HT1080 (cell line): ENCODE data around the gene BRD9. TPM values are rescaled to one million over a fixed set of nuclear protein-coding genes. Genes with fewer than 3 reads are reported as not detected.
"Not testable (repeated sequence)": the region's sequence is repeated elsewhere in the genome, so short reads cannot be mapped to it uniquely, and the experiment has no call there.

Experiments used
- DNase-seq: peaks from one replicate; pipeline ENCODE4 v3.0.0-alpha.2; 2015; ENCODE audit warnings: low read depth
- total RNA-seq: library from RNA; depleted of rRNA; stranded (reverse); fragments of >200 nt; shearing (Covaris generic); gene quantifications from 2 replicates; pipeline ENCODE4 v1.2.3, GENCODE V29; 2014

Gene BRD9
- total RNA-seq, 1 experiment from 2014 or later, result 52.7 TPM

DNA sequence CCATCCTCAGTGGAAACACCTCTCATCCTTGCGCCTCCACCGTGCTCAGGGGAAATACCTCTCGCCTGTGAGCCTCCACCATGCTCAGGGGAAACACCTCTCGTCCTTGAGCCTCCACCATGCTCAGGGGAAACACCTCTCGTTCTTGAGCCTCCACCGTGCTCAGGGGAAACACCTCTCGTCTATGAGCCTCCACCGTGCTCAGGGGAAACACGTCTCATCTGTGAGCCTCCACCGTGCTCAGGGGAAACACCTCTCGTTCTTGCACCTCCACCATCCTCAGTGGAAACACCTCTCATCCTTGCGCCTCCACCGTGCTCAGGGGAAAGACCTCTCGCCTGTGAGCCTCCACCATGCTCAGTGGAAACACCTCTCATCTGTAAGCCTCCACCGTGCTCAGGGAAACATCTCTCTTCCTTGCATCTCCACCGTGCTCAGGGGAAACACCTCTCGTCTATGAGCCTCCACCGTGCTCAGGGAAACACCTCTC lies 46.0 kb downstream of the BRD9 start:
- DNase-seq, result not testable (repeated sequence)

DNA sequence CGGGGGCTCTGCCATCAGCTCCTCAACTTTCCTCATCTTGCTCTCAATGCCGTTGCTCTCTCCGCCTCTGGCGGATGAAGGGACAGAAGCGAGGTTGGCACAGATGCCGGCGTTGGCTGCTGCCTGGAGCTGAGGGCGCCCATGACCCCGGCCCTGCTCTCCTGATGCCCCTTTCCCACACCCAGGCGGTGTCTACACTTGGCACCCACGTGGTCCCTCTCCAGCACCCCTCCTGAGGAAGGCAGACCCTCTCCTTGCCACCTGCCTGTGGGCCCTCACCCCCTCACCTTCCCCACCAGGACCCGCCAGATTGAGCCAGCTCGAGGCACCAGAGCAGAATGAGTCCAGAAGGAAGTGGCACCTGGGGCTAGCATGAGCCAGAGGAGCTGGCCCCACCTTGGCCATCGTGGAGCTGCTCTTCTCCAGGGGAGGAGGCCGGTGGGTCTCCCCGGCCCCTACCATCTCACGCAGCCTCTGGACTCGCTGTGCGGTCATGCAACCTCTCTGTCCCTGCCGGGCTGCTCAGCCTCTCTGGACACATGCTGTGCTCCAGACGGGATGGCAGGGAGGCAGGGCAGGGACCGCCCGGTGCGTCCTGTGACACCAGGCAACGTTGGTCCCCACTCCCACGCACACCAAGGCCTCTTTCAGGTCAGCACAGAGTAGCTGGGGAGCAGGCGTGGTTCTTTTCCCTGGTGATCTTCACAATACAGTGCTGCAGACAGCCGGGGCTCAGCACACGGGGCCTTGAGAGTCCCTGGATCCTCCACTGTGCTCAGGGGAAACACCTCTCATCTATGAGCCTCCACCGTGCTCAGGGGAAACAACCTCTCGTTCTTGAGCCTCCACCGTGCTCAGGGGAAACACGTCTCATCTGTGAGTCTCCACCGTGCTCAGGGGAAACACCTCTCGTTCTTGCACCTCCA lies 46.7 kb downstream of the BRD9 start:
- DNase-seq, result not testable (repeated sequence)

DNA sequence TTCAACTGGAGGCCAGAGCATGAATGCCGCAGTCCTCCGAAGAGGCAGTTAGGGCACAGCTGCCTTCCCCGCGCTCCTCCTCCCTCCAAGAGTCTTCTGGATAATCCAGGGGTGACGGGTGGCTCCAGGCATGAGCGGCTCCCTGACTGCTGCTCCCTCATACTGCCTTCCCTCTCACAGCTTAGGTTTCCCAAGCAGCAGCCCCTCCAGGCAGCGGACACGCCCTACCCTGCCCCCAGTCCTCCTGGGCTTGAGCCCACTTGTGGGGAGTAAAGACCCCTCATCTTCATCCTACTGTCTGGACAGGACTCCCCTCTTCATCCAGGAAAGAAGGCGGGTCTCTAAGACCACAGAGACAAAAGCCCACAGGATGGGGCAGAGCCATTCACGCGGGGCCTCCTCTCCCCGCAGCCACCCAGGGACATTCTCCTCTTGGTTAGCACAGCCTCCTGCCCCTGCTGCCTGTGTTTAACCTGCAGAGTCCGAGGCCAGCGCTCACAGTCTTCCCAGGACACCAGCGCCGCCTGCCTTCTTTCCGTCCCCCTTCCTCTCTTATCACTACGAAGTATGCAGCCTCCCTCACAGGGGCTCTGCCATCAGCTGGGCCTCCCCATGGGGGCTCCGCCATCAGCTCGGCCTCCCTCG lies 47.4 kb downstream of the BRD9 start:
- not testable (repeated sequence) for DNase-seq

DNA sequence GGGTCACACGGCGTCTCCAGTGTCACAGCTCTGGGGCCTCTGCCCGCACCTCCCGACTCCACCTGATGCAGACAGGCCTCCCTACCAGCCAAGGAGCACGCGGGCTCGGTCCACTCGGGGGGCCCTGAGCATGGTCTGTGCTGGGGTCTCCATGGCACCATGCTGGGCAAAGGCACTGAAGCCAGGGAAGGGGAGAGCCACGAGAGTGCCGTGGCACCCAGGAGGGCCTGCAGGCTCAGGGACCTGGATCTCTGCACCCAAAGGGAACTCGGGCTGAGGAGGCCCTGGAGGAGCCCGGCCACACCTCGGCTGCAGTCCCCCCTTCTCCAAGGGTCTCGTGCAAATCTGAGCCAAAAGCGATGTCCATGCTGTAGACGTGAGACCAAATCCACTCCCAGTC lies 48.2 kb downstream of the BRD9 start:
- DNase-seq, result not testable (repeated sequence)

DNA sequence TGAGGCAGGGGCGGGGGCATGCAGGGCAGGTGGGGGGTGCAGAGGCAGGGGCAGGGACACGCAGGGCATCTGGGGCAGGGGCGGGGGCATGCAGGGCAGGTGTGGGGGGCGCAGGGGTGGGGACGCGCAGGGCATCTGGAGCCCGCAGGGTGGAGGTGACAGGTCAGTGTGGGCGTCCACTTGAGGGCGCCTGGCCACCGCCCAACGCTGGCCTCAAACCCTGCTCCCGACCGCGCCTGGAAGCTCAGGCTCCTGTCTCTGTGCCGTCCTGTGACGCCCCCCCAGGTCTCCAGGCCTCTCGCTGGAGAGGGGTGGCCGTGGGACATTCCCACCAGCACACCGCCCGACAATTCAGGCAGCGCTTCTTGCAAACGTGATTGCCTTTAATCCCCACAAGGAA lies 48.7 kb downstream of the BRD9 start:
- not testable (repeated sequence) for DNase-seq

DNA sequence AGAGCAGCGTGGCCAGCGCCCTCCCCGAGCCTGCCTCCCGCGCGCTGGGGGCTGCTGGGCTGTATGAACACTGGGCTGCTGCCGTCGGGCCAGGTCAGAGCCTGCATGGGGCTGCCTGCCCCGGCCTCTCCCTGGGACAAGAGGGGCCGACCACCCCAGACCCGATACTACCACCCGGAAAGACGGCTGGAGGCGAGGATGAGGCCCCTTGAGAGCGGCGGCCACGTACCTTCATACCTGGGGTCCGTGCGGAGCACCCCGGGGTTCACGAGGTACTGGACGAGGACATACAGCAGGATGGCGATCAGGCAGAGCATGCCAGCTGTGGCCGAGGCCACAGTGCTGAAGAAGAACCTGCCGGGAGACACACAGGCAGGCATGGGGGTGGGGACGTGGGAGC lies 49.2 kb downstream of the BRD9 start:
- not testable (repeated sequence) for DNase-seq

DNA sequence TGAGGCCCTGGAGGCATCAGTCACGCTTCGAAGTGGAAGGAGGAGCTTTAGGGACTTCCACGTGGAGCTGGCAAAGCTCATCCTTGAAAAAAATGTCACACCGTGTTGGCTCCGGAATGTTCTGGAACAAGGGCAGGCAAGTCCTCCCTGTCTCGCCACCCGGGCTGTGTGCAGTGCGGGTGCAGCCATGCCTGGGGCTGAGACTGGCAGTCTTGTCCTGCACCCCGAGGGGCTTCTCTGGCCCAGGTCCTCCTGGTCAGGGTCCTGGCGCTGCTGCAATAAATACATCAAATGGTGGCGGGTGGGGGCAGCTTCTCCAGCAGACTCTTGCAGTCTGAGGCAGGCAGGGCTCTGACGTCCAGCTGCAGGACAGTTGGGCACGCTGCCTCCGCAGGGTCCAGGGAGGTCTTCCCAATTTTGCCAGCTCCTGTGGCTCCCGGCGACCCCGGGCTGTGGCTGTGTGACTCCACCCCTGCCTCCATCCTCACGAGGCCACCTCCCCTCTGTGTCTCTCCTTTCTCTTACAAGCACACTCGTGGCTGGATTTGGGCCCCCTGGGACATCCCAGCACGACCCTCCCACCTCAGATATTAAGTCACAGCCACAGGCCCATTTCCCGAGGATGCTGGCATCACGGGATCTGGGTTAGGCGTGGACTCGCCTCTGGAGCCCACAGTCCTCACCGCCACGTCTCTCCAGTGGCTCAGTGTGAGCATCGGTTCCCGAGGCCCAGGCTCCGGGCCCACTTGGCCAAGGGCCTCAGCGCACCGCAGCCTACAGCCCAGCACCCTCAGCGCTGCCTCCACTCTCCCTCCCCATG lies 50.0 kb downstream of the BRD9 start:
- not testable (repeated sequence) for DNase-seq

DNA sequence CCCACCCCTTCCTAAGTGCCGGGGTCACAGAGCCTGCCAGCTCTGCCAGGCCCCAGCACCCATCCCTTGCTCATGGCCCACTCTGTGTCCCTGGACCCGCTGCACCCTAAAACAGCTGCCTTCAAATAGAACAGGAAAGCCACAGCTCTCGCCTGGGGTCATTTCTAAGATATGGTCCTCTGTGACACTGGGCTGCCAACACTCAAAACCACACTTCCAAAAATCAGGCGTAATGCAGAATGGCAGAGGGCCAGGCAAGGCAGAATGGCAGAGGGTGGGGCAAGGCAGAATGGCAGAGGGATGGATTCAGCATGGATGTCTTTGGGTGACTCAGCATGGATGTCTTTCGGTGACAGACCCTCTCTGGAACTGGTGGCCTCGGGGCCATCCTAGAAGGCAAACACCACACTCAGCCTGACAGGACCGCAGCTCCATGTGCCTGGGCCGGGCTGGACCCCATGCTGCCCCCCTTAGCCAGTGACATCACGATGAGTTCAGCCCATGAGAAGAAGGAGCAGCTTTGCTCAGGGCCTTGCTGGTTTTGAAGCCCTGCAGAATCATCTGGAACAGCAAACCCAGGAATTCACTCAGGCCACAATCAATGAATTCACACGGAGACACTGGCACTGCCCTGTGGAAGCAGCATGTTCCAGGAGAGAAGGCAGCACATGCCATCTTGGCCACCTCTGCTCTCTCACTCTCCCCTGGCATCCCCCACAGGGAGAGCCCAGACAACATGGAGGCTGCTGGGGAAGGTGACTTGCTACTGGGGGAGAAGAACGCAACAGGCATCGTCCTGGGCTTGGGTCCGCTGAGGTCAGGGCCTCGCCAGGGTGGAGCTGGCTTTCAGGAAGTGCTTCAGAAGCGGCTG lies 50.8 kb downstream of the BRD9 start:
- DNase-seq, result not testable (repeated sequence)

DNA sequence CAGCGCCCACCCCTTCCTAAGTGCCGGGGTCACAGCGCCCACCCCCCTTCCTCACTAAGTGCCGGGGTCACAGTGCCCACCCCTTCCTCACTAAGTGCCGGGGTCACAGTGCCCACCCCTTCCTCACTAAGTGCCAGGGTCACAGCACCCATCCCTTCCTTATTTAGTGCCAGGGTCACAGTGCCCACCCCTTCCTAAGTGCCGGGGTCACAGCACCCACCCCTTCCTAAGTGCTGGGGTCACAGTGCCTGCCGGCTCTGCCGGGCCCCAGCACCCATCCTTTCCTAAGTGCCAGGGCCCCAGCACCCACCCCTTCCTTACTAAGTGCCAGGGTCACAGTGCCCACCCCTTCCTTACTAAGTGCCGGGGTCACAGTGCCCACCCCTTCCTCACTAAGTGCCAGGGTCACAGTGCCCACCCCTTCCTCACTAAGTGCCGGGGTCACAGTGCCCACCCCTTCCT lies 51.6 kb downstream of the BRD9 start:
- DNase-seq, result not testable (repeated sequence)

DNA sequence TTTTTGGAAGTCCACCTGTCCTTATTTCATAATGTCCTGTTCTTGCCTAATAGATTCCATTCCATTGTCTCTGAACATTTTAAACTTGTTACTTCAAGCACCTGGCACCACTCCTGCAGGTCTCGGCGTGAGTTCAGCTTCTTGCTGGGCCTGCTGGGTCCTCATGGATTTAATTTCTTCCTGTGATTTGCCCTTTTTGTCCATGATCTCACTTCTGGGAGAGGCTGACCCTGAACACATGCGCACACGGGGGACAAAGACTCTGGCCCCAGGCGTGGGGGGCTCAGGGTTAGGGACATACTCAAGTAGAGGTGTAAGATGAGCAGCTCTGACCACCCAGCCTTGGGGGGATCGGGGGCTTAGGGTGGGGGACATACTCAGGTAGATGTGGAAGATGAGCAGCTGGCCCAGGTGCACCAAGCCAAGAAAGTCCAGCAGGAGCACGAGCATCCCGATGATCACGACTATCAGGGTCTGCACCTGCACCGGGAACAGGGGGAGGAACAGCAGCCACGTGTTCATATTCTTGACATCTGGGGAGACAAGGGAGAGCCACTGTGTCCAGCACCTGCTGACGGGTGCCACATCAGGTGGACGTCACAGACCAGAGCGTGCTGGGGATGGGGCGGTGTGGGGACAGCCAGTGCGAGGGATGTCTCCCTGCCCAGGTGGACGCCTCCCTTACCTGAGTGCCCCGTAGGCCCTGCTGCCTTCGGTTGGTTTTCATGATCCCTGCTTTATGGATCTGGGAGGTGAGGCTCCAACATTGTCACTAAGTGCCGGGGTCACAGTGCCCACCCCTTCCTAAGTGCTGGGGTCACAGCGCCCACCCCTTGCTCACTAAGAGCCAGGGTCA lies 52.3 kb downstream of the BRD9 start:
- DNase-seq, result not testable (repeated sequence)

DNA sequence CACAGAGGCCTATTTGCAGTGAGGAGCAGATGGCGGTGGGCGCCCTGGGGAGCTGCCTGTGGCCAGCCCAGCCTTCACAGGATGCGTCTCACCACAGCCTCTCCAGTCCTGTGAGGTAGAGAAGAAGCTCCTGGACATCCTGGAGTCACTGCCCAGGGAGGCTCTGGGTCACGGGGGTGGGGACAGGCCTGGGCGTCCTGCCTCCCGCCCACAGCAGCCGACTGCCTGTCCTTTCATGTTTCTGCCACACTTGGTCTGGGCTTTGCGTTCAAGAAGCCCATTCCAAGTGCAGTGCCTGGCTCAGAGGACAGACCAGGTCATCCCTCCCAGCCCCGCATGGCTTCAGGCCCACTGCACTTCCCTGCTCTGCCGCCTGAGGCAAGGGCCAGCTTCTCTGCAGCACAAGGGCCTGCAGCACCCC lies 54.2 kb downstream of the BRD9 start:
- not testable (repeated sequence) for DNase-seq

DNA sequence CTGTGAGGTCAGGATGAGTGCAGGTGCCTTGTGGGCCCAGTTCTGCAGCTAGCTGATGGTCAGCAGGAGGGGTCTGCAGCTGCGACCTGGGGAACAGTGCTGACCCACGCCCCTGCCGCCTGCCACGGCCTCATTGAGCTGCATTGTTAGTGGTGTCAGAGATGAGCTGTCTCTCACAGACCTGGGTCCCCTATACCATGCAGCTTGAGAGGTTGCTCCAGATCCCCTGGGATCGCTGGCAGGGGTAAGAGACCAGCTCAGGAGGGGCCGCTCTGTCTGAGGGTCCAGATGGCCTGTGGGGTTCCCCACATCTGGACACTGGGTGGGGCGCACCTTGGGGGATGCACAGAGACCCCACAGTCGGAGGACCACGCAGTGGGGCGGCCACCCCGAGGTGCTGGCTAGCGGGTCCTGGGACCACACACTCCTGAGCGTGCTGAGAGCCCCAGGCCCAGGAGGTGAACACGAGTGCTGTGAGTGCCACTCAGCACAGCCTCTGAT lies 54.9 kb downstream of the BRD9 start:
- DNase-seq, result not testable (repeated sequence)

DNA sequence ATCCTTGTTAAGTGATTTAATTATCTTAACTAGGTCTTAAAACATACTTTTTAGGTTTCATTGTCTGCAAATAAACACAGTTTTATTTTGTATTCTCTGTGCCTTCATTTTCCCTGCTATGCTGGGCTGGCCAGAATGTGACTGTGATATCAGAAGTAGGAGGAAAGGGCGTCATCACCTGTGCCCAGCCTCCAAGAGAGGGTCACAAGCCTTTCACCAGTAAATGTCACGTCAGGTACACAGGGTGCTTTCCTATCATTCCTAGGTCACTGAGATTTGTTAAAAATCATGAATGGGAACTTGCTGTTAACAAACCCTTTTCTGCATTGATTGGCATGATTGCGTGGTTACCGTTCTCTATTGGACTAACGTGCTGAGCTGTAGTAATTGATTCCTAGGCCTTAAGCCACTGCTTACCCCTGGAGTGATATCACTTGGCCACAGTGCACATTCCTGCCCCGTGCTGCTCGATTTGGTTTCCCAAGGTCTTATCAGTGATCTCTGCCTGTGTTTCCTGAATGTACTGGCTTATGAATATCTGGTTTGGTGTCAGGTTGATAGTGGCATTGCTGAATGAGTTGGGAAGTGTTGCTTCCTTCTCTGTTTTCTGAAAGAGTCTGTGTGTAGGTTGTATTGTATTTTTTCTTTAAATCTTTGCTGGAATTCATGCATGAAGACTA lies 56.5 kb downstream of the BRD9 start:
- not testable (repeated sequence) for DNase-seq

DNA sequence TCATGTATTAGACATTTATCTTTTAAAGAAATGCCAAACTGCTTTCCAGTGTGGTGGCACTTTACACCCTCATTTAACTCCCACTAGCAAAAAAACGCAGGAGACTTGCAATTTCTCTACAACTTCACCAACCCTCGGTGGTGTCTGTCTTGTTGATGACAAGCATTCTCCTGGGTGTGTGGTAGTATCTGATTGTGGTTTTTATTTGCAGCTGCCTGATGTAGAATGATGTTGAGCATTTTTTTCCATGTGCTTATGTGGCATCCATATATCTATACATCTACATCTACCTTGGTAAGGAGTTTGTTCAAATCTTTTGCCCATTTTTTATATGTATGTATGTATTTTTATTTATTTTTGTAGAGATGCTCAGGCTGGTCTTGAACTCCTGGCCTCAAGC lies 58.6 kb downstream of the BRD9 start:
- DNase-seq, result not testable (repeated sequence)

DNA sequence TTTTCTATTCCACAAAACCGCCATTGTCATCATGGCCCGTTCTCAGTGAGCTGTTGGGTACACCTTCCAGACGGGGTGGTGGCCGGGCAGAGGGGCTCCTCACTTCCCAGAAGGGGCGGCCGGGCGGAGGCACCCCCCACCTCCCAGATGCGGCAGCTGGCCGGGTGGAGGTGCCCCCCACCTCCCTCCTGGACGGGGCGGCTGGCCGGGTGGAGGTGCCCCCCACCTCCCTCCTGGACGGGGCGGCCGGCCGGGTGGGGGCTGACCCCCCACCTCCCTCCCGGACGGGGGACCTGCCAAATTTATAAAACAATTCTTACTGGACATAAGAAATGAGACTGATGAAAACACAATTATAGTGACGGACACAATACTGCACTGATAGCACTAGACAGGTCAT lies 64.4 kb downstream of the BRD9 start:
- not testable (repeated sequence) for DNase-seq

DNA sequence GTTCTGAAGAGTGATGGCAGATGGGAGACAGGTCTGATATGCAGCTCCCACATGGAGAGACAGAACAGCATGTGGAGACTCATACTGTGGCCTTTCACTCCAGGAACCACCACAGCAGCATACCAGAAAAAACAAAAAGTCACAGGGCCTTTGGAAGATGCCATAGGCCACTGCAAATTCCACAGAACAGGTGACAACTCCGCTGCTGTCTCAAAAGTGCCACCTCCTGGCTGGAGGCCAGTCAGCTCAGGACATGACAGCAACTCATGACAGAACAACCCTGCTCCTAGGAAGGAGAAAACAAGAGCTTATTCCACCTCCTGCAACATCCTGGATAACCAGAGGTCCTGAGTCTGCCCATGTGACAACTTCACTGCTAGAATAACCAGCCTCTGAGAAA lies 67.1 kb downstream of the BRD9 start:
- DNase-seq, result not testable (repeated sequence)

DNA sequence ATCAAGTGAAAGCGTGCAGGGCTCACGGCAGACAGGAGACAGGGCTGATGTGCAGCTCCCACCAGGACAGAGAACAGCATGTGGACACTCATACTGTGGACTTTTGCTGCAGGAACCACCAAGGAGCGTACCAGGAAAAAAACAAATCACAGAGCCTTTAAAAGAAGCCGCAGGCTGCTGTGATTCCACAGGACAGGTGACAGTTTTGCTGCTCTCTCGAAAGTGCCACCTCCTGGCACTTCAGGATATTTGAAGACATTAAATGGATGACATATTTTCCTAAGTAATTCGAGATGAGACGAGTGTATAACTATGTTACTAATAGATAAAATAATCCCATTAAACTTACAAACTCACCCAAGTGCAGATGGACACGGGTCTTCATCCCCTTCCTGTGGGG lies 71.1 kb downstream of the BRD9 start:
- no peak for DNase-seq

DNA sequence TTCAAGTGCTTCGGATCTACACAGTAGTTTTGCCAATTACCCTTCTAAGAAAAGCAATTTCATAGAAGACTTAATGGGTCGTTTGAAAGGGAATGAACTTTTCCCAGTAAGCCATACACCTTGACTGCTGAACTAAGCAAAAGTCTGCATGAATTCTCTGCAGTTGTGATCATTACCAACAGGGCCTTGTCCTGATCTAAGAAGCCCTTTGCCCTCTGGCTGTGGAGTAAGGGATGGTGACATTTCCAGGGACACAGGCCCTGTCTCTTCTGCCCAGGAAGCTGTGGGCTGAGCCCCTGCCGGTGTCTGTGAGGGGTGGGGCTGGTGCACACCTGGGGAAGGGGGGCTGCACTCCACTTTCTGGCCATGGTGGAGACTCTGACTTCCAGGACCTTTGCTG lies 72.4 kb downstream of the BRD9 start:
- DNase-seq, result no peak

DNA sequence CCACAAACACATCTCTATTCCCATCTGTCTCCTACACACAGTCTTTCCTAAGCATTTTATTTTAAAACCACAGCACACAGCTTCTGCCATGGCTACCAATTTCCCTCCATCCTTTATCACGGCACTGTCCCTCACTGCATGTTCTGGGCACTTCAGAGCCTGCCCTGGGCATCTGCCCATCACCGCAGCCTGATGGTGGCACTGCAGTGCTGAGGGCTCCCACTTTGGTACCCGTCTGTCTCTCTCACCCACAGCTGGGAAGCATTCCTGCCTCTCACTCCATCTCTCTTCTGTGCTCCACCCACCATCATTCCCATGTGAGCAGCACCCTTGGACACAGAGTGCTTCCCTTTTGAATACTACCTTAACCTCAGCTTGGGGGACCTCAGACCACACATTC lies 73.5 kb downstream of the BRD9 start:
- no peak for DNase-seq
